GM21367 (cell line): ENCODE data around the gene HEATR1.
"Not testable (repeated sequence)": the region's sequence is repeated elsewhere in the genome, so short reads cannot be mapped to it uniquely, and the experiment has no call there.

Experiments
- ATAC-seq: cut with Tn5 transposase; IDR thresholded peaks from one replicate; pipeline ENCODE4 v1.9.1; 2021; ENCODE audit not compliant: unreplicated experiment

HEATR1 gene

GRCh38 chr1:236603991-236604904 is at the start of gene HEATR1:
TSS of gene HEATR1 (minus strand) at chr1:236604516. CDS start at chr1:236604095, 421 bp downstream.
- peak; percentile 98 for ATAC-seq

DNA sequence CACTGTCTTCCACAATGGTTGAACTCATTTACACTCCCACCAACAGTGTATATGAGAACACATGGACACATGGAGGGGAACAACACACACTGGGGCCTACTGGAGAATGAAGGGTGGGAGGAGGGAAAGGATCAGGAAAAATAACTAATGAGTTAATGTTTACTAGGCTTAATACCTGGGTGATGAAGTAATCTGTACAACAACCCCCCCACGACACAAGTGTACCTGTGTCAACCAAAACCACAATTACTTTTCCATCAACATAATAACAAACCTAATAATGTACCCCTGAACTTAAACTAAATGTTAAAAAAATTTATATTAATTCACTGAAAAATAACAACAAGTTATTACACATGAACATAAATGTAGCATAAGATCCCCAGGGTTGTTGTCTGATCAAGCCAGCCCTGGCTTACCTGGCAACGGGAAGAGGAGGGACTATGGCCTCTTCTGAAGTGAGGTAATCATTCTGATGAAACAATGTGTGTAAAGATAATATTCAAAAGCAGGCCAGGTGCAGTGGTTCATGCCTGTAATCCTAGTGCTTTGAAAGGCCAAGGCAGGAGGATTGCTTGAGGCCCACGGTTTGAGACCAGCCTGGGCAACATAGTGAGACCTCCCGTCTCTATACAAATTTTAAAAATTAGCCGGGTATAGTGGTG is 40.8 kb upstream of the HEATR1 start:
- no peak for ATAC-seq

DNA sequence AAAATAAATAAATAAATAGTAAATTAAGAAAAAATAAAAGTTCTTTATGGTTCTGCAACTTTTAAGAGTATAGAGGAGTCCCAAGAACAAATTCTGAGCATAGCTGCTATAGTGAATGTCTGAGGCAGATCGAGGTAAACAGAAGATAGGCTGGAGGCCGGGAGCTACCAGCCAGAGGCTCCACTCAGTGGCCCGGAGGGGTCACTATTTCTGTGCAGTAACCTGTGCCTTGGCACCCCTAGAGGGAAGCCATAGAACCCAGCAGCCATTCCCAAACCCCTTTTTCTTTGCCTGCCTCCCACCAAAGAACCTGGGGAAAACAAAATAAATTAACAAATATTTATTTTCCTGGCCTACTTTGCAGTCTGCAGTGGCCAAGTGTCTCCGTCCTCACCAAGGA is 38.4 kb upstream of the HEATR1 start:
- ATAC-seq = no peak

DNA sequence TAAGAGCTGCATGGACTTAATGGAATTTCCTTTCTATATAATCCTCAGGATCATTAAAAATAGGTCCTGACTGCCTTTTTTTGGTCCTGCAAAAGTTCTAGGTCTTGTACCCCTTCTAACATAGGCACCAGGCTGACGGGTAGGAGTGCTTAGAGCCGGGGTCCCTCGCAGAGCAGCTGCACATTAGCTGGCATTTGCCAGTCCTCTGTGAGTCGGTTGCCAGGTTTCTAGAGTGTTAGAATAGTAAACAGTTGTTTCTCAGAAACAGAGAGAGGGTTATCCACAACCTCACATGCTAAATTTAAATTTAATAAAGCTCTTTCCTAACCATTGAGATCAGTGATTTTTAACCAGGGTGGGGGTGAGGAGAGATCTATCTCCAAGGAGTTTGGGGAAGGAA is 35.4 kb upstream of the HEATR1 start:
- ATAC-seq = no peak

DNA sequence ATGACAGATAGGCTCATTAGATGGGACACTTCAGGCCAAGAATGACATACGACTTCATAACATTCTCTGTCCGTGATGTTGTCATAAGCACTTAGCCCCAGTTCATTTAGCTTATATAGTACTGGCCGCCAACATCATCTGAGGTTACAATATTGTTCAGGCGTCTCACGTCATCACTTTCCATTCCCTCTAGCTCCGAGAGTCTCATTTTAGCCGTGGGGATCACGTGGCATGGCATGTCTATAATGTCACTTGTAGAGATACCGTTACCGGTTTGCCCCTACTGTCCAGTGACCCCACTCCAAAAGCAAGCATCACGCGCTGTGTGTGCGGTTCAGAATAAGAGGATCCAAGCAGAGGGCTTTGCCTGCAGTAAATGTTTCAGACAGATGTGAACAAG is 34.6 kb upstream of the HEATR1 start:
- ATAC-seq = no peak

DNA sequence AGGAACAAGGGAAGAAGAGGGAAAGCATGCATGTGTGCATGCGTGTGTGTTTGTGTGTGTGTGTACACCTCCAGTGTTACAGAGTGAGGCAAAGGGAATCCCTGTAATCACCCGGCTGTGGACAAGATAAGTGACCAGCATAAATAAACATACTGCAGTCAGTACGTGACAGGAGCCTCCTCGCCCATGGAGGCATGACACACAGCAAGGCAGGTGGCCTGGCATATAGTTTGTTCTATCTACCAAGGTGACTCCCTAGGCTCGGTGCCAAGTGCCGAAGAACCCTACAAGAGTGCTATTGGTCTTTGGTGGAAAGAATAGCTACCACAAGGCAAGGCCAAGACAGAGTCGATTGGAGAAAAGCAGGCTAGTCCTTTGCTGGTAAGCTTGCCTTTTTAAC is 31.7 kb upstream of the HEATR1 start:
- no peak for ATAC-seq

DNA sequence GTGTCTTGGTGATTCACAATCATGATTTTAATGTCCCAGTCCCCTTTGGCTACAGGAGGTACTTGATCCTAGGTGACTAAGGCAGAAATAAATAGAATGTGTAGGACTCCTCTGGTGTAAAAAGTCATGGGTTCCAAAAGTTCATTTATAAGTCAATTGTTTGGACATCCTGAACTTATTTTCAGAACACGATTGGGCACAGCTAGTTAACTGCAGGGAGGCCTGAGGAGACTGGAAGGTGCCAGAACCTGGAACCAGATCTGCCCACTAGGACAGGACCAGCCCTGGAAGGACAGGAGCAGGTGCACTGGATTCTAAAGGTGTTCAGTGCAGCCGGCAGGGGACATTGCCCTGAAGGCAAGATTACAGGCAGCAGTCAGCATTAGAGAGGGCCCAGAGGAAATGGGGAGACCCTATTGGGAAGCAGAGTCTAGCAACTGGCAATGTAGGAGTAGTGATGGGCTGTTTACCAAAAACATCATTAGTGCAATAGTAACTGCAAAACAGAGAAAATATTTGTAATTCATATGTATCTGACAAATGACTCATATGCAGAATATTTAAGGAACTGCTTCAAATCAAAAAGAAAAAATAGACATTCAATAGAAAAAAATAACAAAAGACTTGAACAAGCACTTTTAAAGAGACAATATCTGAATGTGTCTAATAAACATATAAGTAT is 23.6 kb upstream of the HEATR1 start:
- ATAC-seq = no peak

GRCh38 chr1:236623371-236624166 is 19.3 kb upstream of the HEATR1 start:
- no peak for ATAC-seq

DNA sequence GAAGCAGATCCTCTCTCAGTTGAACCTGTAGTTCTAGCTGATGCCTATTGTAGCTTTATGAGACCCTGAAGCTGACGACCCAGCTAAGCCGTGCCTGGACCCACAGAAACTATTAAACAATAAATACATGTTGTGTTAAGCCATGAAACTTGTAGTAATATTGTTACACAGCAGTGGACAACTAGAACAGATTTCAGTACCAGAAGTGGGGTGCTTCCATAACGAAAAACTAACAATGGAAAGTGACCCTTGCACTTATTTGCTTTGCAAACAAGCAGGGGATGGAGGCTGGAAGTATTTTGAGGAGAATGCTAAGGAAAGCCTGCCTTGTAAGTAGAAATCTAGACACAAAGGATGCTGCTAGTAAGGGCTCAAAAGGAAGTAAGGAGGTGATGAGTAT is 18.1 kb upstream of the HEATR1 start:
- no peak for ATAC-seq

- ATAC-seq = no peak
Measured at GRCh38 chr1:236619398-236619797, 15.1 kb upstream of the HEATR1 start.

- no peak for ATAC-seq
Measured at GRCh38 chr1:236618507-236618906, 14.2 kb upstream of the HEATR1 start.

DNA sequence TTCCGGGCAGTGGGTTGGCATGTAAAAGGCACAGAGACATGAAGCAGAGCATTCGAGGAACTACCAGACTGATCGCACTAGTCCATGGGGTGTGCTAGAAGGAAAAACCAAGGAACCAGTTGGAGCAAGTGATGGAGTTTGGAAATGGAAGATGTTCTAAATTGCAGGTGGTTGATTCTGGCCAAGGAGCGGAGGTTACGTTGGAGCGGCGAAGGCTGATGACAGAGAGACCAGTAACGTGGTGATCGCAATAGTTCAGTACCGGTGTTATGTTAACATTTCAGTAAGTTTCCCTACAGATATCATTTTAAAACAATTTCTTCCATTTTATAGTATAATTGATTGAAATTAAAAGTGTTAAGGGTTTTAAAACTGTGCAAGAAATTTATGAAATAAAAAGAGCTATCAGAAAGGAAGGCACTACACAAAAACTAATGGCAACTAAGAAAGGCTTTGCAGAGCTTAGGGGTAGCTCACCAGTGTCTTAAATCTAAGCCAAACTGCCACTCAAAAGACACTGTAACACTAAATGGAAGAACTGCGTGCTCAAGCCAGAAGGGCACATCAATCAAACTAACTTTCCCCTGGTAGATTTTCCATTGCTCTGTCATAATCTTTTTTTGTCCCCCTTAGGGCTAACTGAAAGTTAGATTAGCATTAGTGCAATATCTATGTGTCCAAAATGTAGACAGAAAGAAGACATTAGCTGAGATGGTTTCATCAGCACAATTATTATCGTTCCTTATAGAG is 11.3 kb upstream of the HEATR1 start:
- ATAC-seq = no peak

GRCh38 chr1:236612349-236612748 is 8.0 kb upstream of the HEATR1 start:
- no peak for ATAC-seq

DNA sequence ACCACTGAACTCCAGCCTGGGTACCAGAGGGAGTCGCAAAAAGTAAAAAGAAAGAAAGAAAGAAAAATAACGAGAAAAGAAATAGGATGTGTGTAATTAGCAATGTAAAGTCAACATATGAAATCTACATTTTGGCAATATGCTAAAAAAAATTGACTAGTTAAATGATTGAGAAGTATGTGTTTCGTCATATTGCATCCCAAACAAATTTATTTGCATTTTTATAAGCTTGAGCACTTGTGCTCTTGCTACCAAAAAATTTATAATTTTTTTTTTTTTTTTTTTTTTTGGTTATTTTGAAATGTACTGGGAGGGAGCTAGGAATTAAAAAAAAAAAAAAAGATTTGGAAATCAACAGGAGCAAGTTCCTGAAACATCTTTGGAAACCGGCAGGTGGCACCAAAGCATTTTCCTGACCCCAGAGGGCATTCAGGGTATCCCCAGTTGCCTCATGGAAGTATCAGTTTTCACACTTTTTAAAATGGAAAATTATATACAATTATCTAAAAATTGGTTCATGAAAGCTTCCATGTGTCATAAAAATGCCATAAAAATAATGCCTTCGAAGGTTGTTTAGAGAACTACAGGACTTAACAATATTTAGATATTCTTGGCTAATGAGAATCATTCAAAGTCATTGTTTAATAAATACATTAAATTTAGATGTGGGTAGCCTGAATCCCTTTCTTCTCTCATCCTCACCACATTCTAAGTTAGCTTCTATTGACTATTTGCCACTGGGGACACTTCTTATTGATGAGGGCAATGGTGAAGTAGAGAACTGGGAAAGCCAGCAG is 4.8 kb upstream of the HEATR1 start:
- no peak for ATAC-seq

GRCh38 chr1:236607597-236607996 is 3.3 kb upstream of the HEATR1 start:
- ATAC-seq = not testable (repeated sequence)

- no peak for ATAC-seq
Measured at GRCh38 chr1:236604905-236605806, 840 bp upstream of the HEATR1 start.

DNA sequence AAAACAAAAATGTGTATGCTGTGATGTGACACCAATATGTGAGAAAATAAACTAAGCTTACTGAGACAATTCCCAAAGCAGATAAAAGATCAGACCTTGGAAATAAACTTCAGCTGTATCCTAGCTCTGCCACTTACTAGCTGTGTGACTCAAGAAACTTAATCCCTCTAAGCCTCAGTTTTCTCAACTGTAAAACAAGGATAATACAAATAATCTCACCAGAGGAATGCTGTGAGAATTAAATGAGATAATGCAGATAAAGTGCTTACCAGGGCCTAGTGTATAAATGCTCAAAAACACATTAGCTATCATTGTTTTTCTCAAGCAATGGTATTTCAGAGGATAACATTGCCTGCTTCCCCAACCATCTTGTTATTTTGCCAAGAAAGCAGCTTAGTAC is 2.1 kb downstream of the HEATR1 start:
- no peak for ATAC-seq

- no peak for ATAC-seq
Measured at GRCh38 chr1:236590553-236591150, 13.7 kb downstream of the HEATR1 start.
